Measurements from ENCODE around the gene PLEKHA3. TPM values are rescaled to one million over a fixed set of nuclear protein-coding genes. Genes with fewer than 3 reads are reported as not detected.

The PLEKHA3 gene
- total and polyA plus RNA-seq, 2 of the 4 experiments (the other 2 are of a cell fraction), result 3.9 to 5.5 TPM

DNA sequence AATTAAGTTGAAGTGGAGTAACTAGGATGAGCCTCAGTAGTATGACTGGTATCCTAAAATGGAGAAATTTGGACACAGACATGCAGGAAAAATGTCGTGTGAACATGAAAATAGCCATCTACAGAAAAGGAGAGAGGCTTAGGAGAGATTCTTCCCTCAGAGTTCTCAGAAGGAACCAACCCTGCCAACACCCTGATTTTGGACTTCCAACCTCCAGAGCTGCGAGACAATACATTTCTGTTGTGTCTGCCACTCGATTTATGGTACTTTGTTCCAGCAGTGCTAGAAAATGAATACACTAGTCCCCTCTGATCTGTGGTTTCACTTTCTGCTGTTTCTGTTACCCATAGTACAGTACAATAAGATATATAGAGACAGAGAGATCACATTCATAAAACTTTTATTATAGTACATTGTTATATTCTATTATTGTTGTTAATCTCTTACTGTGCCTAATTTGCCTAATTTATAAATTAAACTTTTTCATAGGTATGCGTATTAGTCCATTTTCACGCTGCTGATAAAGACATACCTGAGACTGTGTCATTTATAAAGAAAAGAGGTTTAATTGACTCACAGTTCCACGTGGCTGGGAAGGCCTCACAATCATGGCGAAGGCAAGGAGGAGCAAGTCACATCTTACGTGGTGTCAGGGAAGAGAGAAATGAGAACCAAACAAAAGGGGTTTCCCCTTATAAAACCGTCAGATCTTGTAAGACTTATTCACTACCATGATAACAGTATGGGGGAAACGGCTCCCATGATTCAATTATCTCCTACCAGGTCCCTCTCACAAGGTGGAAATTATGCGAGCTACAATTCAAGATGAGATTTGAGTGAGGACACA is 41.3 kb downstream of the PLEKHA3 start:
- no peak overlapping the region for H3K14ac ChIP-seq (replicated peaks; ENCODE audit: low read depth, low read length)
- ChIA-PET POLR2A (ENCODE audit: unreplicated experiment) (no interaction called here), CTCF (no interaction called here)
- no peak overlapping the region for H3K23ac ChIP-seq (ENCODE audit: low read depth, low read length)
- no TSS peak for BruUV-seq (replicated peaks)
- no peak overlapping the region for H2BK20ac ChIP-seq (ENCODE audit: low read depth, low read length)
- intact Hi-C loops (cut with micrococcal nuclease) (loop anchor here (5.0 kb wide), 1 partner anchor 409 kb away; the partner anchor contains the start of gene RBM45), dilution Hi-C loops (cut with HindIII; ENCODE audit: low sequenced_read_pairs, unreplicated experiment) (no loop called here), in situ Hi-C loops (cut with MboI; ENCODE audit: low sequenced_read_pairs) (no loop called here)
- H3K56ac ChIP-seq (ENCODE audit: extremely low read depth, insufficient read depth, low read length), result no peak overlapping the region
- 0 out of 2 replicates have a peak, but pooled peaks cover 5% of the 10 kb centered on the region for H3K36me3 ChIP-seq (ENCODE audit: control insufficient read depth, insufficient read depth, low read length)
- H2BK15ac ChIP-seq (ENCODE audit: low read depth, low read length), result no peak overlapping the region
- H3K9me1 ChIP-seq (ENCODE audit: insufficient read depth, low read length), result 0 out of 2 replicates have a peak, but pooled peaks cover 6% of the 10 kb centered on the region
- WGBS, 2 experiments (ENCODE audit: extremely low coverage in 2 of 2, insufficient read length in 1 of 2), result 100% methylated on average over 2 of the region's 11 CpGs; no CpG with 5 or more reads in 1 of the 2 experiments
- H2BK5ac ChIP-seq (ENCODE audit: low read depth, low read length, poor library complexity, severe bottlenecking), result no peak overlapping the region
- no peak overlapping the region for H4K91ac ChIP-seq (ENCODE audit: insufficient read depth, low read depth, low read length)
- H2BK120ac ChIP-seq (ENCODE audit: low read depth, low read length), result no peak overlapping the region
- H3K4me2 ChIP-seq (ENCODE audit: low read depth, low read length), result no peak overlapping the region
- no peak overlapping the region for H3K18ac ChIP-seq (ENCODE audit: low read depth, low read length)
- H3K79me1 ChIP-seq (ENCODE audit: low read depth in 1 of 2, low read length in 2 of 2), result peaks cover 10 to 17% of the 10 kb centered on the region in 2 experiments; a peak in 3 of 4 replicates
- no peak overlapping the region for H3K27ac ChIP-seq (ENCODE audit: insufficient read depth, low read length)
- no peak overlapping the region for H4K5ac ChIP-seq (ENCODE audit: low read depth, low read length)
- H3K9me3 ChIP-seq (ENCODE audit: control insufficient read depth, insufficient read depth, low read length), result no peaks in the 10 kb centered on the region
- DNase-seq (no peak), ATAC-seq (ENCODE audit: low read depth) (no peak)
- H3K9ac ChIP-seq (ENCODE audit: low read depth, low read length), result no peak overlapping the region
- H3K4me3 ChIP-seq (ENCODE audit: insufficient read depth, low read depth, low read length), result no peak overlapping the region
- H3K27me3 ChIP-seq (ENCODE audit: control insufficient read depth, insufficient read depth, low read length), result no peaks in the 10 kb centered on the region
- no peak overlapping the region for H4K8ac ChIP-seq (ENCODE audit: low read depth in 2 of 2, low read length in 2 of 2)
- H2AK9ac ChIP-seq (replicated peaks; ENCODE audit: low read depth, low read length, poor library complexity), result no peak overlapping the region
- H3K4me1 ChIP-seq (ENCODE audit: control insufficient read depth, insufficient read depth, low read length), result no peaks in the 10 kb centered on the region
- H3K4ac ChIP-seq (ENCODE audit: low read depth, low read length), result no peak overlapping the region
- no peak overlapping the region for H2AFZ ChIP-seq (replicated peaks; ENCODE audit: low read length, poor library complexity)
- no peak overlapping the region for H2AK5ac ChIP-seq (ENCODE audit: low read depth, low read length)
- H4K20me1 ChIP-seq (ENCODE audit: insufficient read depth, low read length), result no peaks in the 10 kb centered on the region
- TF ChIP-seq BHLHE40 (IDR thresholded peaks at IDR 0.05; ENCODE audit: low read depth, low read length) (no peak), CEBPB (IDR thresholded peaks at IDR 0.05; ENCODE audit: low read depth, low read length) (no peak), POLR2A (IDR thresholded peaks at IDR 0.05; ENCODE audit: low read depth, low read length) (no peak), NFE2L2 (IDR thresholded peaks at IDR 0.05; ENCODE audit: low read depth, low read length) (no peak), CHD1 (IDR thresholded peaks at IDR 0.05; ENCODE audit: low read depth, low read length) (no peak), RCOR1 (IDR thresholded peaks at IDR 0.05; ENCODE audit: insufficient replicate concordance, low read length) (no peak), MAFK (IDR thresholded peaks at IDR 0.05; ENCODE audit: low read depth, low read length) (no peak), ELK1 (IDR thresholded peaks at IDR 0.05; ENCODE audit: borderline replicate concordance, low read depth, low read length) (no peak), FOS (IDR thresholded peaks at IDR 0.05; ENCODE audit: low read depth, low read length) (no peak), SMC3 (IDR thresholded peaks at IDR 0.05; ENCODE audit: low read depth, low read length) (no peak), RAD21 (IDR thresholded peaks at IDR 0.05; ENCODE audit: low read length) (no peak), CTCF (conservative IDR thresholded peaks at IDR 0.05; ENCODE audit: low read depth, low read length) (no peak), RFX5 (IDR thresholded peaks at IDR 0.05; ENCODE audit: low read depth, low read length) (no peak), MXI1 (IDR thresholded peaks at IDR 0.05; ENCODE audit: borderline replicate concordance, low read depth, low read length) (no peak)
- TF ChIP-seq, protein P1, sequence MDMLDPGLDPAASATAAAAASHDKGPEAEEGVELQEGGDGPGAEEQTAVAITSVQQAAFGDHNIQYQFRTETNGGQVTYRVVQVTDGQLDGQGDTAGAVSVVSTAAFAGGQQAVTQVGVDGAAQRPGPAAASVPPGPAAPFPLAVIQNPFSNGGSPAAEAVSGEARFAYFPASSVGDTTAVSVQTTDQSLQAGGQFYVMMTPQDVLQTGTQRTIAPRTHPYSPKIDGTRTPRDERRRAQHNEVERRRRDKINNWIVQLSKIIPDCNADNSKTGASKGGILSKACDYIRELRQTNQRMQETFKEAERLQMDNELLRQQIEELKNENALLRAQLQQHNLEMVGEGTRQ (IDR thresholded peaks at IDR 0.05; ENCODE audit: low read depth, low read length), result no peak
